GM18505 (cell line): Measurements from ENCODE around the gene FOXE3.
"Not testable (repeated sequence)": the region's sequence is repeated elsewhere in the genome, so short reads cannot be mapped to it uniquely, and the experiment has no call there.

Source experiments
- ATAC-seq: cut with Tn5 transposase; IDR thresholded peaks from one replicate; pipeline ENCODE4 v1.9.1; 2021; ENCODE audit not compliant: unreplicated experiment
- POLR2A ChIP-seq: IDR thresholded peaks from 4 replicates; pipeline ENCODE4 v1.6.1; 2011; ENCODE audit warnings: borderline replicate concordance; ENCODE audit not compliant: insufficient read depth, insufficient read length; ENCODE audit errors: extremely low read depth

FOXE3 gene

GRCh38 chr1:47442842-47443529, 26.9 kb downstream of the FOXE3 start:
- ATAC-seq = no peak
- TF ChIP-seq POLR2A = no peak

- ATAC-seq = no peak
- TF ChIP-seq POLR2A = no peak
Measured at GRCh38 chr1:47443530-47444296, 27.6 kb downstream of the FOXE3 start.

- no peak for ATAC-seq
- TF ChIP-seq POLR2A = no peak
Measured at GRCh38 chr1:47444297-47444561, 28.1 kb downstream of the FOXE3 start.

GRCh38 chr1:47444562-47445465, 28.7 kb downstream of the FOXE3 start:
- TF ChIP-seq POLR2A = no peak
- no peak for ATAC-seq

- no peak for TF ChIP-seq POLR2A
- no peak for ATAC-seq
Measured at GRCh38 chr1:47445823-47446550, 29.9 kb downstream of the FOXE3 start.

GRCh38 chr1:47448462-47449222, 32.6 kb downstream of the FOXE3 start:
- no peak for TF ChIP-seq POLR2A
- no peak for ATAC-seq

GRCh38 chr1:47449822-47450552, 33.9 kb downstream of the FOXE3 start:
- ATAC-seq = no peak
- no peak for TF ChIP-seq POLR2A

- TF ChIP-seq POLR2A = no peak
- ATAC-seq = no peak
Measured at GRCh38 chr1:47450606-47451005, 34.5 kb downstream of the FOXE3 start.

- no peak for ATAC-seq
- no peak for TF ChIP-seq POLR2A
Measured at GRCh38 chr1:47452426-47452825, 36.3 kb downstream of the FOXE3 start.

- not testable (repeated sequence) for ATAC-seq
Measured at GRCh38 chr1:47453910-47454309, 37.8 kb downstream of the FOXE3 start.

- no peak for TF ChIP-seq POLR2A
- no peak for ATAC-seq
Measured at GRCh38 chr1:47456250-47456649, 40.2 kb downstream of the FOXE3 start.

GRCh38 chr1:47457547-47457946, 41.5 kb downstream of the FOXE3 start:
- ATAC-seq = not testable (repeated sequence)

- no peak for ATAC-seq
- no peak for TF ChIP-seq POLR2A
Measured at GRCh38 chr1:47459253-47459788, 43.2 kb downstream of the FOXE3 start.
